PC-9 (cell line): ENCODE measurements around the gene SYCP2L.
"Not testable (repeated sequence)": the region's sequence is repeated elsewhere in the genome, so short reads cannot be mapped to it uniquely, and the experiment has no call there.

ENCODE experiments used
- CTCF ChIP-seq: fragments of 200-600 bp; sonication (generic); conservative IDR thresholded peaks from 2 replicates; pipeline ENCODE4 v1.6.1; 2017; ENCODE audit warnings: mixed run types, antibody characterized with exemption, mild to moderate bottlenecking, moderate library complexity
- EZH2 ChIP-seq: fragments of 200-600 bp; sonication (generic); IDR thresholded peaks from 2 replicates; pipeline ENCODE4 v1.8.0; 2017; ENCODE audit warnings: antibody characterized with exemption, low read depth

- not testable (repeated sequence) for TF ChIP-seq EZH2, CTCF
These were observed 33.0 kb upstream of the SYCP2L start for GRCh38 chr6:10853849-10854300.
